A549 treated with DMSO at 1 μM for 4 hours (cell line): ENCODE measurements around the gene ROBO4. TPM values are rescaled to one million over a fixed set of nuclear protein-coding genes. Genes with fewer than 3 reads are reported as not detected.

ENCODE experiments used
- total RNA-seq: library from RNA; stranded (reverse); fragments of 200-300 nt; extraction: Qiagen RNA extraction; gene quantifications from 5 replicates; pipeline ENCODE4 v1.2.3, GENCODE V29; 2022; ENCODE audit warnings: low read depth

ROBO4 gene
- total RNA-seq, result 0.02 to 0.07 TPM in 2 of 5 replicates, not detected in the others

GRCh38 chr11:124897674-124898262 lies at the start of gene ROBO4:
Gene ROBO4 (minus strand): TSS chr11:124897865. CDS start chr11:124897795, 70 bp downstream.

GRCh38 chr11:124935548-124936514 lies 38.2 kb upstream of the ROBO4 start, which contains the start of gene HEPACAM:
Gene HEPACAM (minus strand): TSS chr11:124936047. CDS start chr11:124936006, 41 bp downstream.

GRCh38 chr11:124918950-124919349 lies 21.3 kb upstream of the ROBO4 start, which contains the start of gene HEPN1:
Gene HEPN1 (plus strand): TSS chr11:124919250.

GRCh38 chr11:124865181-124865901 lies 32.3 kb downstream of the ROBO4 start, which contains the start of gene ROBO3:
Gene ROBO3 (plus strand): TSS chr11:124865432. CDS start chr11:124865578, 146 bp downstream.

Other genes with a start within 250 kb of the ROBO4 start
- gene SIAE, start 224.1 kb downstream of the ROBO4 start, total RNA-seq, result 13.0 to 17.1 TPM (median 14.1 TPM) in 5 replicates
- 17.6 to 24.9 TPM (median 19.6 TPM) in 5 replicates for gene SPA17, start 224.0 kb downstream of the ROBO4 start, total RNA-seq
- gene NRGN, start 157.9 kb downstream of the ROBO4 start, total RNA-seq, result 5.5 to 11.1 TPM (median 9.1 TPM) in 5 replicates
- 0.08 TPM in 1 of 5 replicates, not detected in the others for gene VSIG2, start 145.6 kb downstream of the ROBO4 start, total RNA-seq
- 9.0 to 12.4 TPM (median 10.5 TPM) in 5 replicates for gene ESAM, start 135.6 kb downstream of the ROBO4 start, total RNA-seq
- 4.5 to 5.8 TPM (median 5.4 TPM) in 5 replicates for gene MSANTD2, start 97.5 kb downstream of the ROBO4 start, total RNA-seq
- gene ROBO3, start 32.4 kb downstream of the ROBO4 start, total RNA-seq, result 1.8 to 3.6 TPM (median 2.7 TPM) in 5 replicates
- gene HEPN1, start 21.4 kb upstream of the ROBO4 start, total RNA-seq, result not detected in 5 replicates
- not detected in 5 replicates for gene HEPACAM, start 38.2 kb upstream of the ROBO4 start, total RNA-seq
- gene CCDC15, start 56.3 kb upstream of the ROBO4 start, total RNA-seq, result 0.52 to 0.74 TPM (median 0.62 TPM) in 5 replicates
- 0.08 to 0.10 TPM (median 0.09 TPM) in 4 of 5 replicates, not detected in the other for gene SLC37A2, start 165.4 kb upstream of the ROBO4 start, total RNA-seq
- 20.4 to 25.5 TPM (median 25.1 TPM) in 5 replicates for gene TMEM218, start 213.8 kb upstream of the ROBO4 start, total RNA-seq